PC-3 (cell line): ENCODE data around the gene NDC80.

Experiments used
- EZH2phosphoT487 ChIP-seq: fragments of 300-600 bp; sonication (generic); IDR thresholded peaks from 2 replicates; pipeline ENCODE4 v1.6.1; 2018; ENCODE audit warnings: mild to moderate bottlenecking, antibody characterized with exemption, low read length, borderline replicate concordance
- TF ChIP-seq, protein P1 (sequence below): fragments of 300-600 bp; sonication (generic); conservative IDR thresholded peaks from 2 replicates; pipeline ENCODE4 v1.5.1; 2017; ENCODE audit warnings: antibody characterized with exemption, low read depth, mild to moderate bottlenecking, low read length

DNA sequence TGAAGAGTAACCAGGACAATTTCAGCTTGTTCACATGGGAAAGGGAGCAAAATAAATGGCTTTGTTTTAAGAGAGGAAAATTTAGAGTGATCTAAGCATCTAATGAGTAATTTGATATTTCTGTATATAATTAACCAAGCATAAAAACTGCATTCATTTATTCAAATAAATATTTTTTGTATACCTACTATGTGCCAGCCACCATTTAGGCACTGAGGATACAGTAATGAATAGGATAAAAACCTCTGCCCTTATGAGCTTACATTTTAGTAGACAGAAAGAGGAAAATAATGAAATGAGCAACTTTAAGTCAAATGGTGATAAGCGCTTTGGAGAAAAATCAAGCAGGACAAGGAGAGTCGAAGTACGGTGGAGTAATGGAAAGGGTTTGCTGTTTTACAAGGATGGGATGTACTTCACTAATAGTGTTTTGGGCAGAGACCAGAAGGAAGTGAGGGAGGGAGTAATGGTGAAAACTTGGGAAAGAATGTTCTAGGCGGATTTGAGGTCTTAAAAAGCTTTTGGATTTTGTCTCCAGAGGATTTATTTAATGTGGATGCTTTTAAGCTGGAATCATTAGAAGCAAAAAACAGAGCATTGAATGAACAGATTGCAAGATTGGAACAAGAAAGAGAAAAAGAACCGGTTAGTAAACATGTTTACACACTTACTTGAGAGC, 17.4 kb downstream of the NDC80 start:
- TF ChIP-seq, protein P1, sequence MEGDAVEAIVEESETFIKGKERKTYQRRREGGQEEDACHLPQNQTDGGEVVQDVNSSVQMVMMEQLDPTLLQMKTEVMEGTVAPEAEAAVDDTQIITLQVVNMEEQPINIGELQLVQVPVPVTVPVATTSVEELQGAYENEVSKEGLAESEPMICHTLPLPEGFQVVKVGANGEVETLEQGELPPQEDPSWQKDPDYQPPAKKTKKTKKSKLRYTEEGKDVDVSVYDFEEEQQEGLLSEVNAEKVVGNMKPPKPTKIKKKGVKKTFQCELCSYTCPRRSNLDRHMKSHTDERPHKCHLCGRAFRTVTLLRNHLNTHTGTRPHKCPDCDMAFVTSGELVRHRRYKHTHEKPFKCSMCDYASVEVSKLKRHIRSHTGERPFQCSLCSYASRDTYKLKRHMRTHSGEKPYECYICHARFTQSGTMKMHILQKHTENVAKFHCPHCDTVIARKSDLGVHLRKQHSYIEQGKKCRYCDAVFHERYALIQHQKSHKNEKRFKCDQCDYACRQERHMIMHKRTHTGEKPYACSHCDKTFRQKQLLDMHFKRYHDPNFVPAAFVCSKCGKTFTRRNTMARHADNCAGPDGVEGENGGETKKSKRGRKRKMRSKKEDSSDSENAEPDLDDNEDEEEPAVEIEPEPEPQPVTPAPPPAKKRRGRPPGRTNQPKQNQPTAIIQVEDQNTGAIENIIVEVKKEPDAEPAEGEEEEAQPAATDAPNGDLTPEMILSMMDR, result no peak
- TF ChIP-seq EZH2phosphoT487, result no peak
